H1 (cell line): ENCODE measurements around the gene REG3G. TPM values are rescaled to one million over a fixed set of nuclear protein-coding genes. Genes with fewer than 3 reads are reported as not detected.

Source experiments
- CTCF ChIA-PET: fragments of 300-600 bp; sonication (Branson Sonifier 250); formaldehyde crosslinking; loops from one replicate; lab custom pipeline; 2021; ENCODE audit not compliant: partially characterized antibody; lab: Charles Lee
- POLR2A ChIA-PET: fragments of 300-600 bp; sonication (Branson Sonifier 250); formaldehyde crosslinking; loops from one replicate; lab custom pipeline; 2021; ENCODE audit warnings: inconsistent platforms; ENCODE audit not compliant: partially characterized antibody; lab: Charles Lee
- DNase-seq, 2 experiments: peaks; one replicate each; pipeline versions ENCODE4 v3.0.0 to v3.0.0-alpha.2; 2010 to 2022; ENCODE audit warnings: low spot score in 2 of 2, low read depth in 1 of 2, mixed read lengths in 1 of 2
- FAIRE-seq: peaks from 2 replicates; lab custom pipeline; 2011; peaks lifted over from hg19 to GRCh38; lab: Jason Lieb, UNC
- H2AFZ ChIP-seq: 2 replicates; pipeline ENCODE4 v1.8.1; 2012; ENCODE audit warnings: low read length, inconsistent platforms
- H2AK5ac ChIP-seq: 2 replicates; pipeline ENCODE4 v1.6.1; 2013; ENCODE audit warnings: low read depth, low read length
- H2BK120ac ChIP-seq: replicated peaks from 2 replicates; pipeline ENCODE3; 2013; ENCODE audit warnings: low read depth, low read length, inconsistent platforms
- H2BK12ac ChIP-seq: 2 replicates; pipeline ENCODE4 v1.6.1; 2013; ENCODE audit warnings: low read depth, low read length
- H2BK15ac ChIP-seq: 2 replicates; pipeline ENCODE4 v1.6.1; 2013; ENCODE audit warnings: low read length
- H2BK20ac ChIP-seq: 2 replicates; pipeline ENCODE4 v1.6.1; 2013; ENCODE audit warnings: low read length
- H2BK5ac ChIP-seq: 2 replicates; pipeline ENCODE4 v1.6.1; 2013; ENCODE audit warnings: low read depth, low read length
- H3K14ac ChIP-seq: 2 replicates; pipeline ENCODE4 v1.6.1; 2013; ENCODE audit warnings: inconsistent platforms; ENCODE audit not compliant: insufficient read length
- H3K18ac ChIP-seq: 2 replicates; pipeline ENCODE4 v1.6.1; 2013; ENCODE audit warnings: low read length; ENCODE audit errors: extremely low read depth
- H3K23ac ChIP-seq: 2 replicates; pipeline ENCODE4 v1.6.1; 2013; ENCODE audit warnings: inconsistent platforms; ENCODE audit not compliant: insufficient read length
- H3K23me2 ChIP-seq: 2 replicates; pipeline ENCODE4 v1.6.1; 2013; ENCODE audit warnings: low read depth, low read length
- H3K27ac ChIP-seq: 2 replicates; pipeline ENCODE4 v1.6.1; 2011; ENCODE audit warnings: low read depth, low read length, inconsistent platforms
- H3K27me3 ChIP-seq, 4 experiments: replicated peaks in 1 of 4; 1 replicate in 1 of 4; 2 replicates in 3 of 4; pipeline versions ENCODE4 v1.6.1 to v1.8.1; 2011 to 2013; ENCODE audit warnings: low read length in 3 of 4, mild to moderate bottlenecking in 3 of 4, inconsistent platforms in 2 of 4, mixed read lengths in 2 of 4, moderate library complexity in 1 of 4; ENCODE audit not compliant: control insufficient read depth in 3 of 4, insufficient read depth in 3 of 4; ENCODE audit errors: extremely low read depth in 1 of 4
- H3K36me3 ChIP-seq, 4 experiments: 2 replicates each; pipeline versions ENCODE4 v1.6.1 to v1.8.1; 2011 to 2013; ENCODE audit warnings: mild to moderate bottlenecking in 4 of 4, low read length in 3 of 4, moderate library complexity in 2 of 4, control low read depth in 1 of 4, inconsistent platforms in 1 of 4; ENCODE audit not compliant: insufficient read depth in 4 of 4, control insufficient read depth in 2 of 4
- H3K4ac ChIP-seq: replicated peaks from 2 replicates; pipeline ENCODE3; 2013; ENCODE audit warnings: low read length, low read depth, mixed read lengths, inconsistent platforms; ENCODE audit not compliant: insufficient read length
- H3K4me1 ChIP-seq, 4 experiments: replicated peaks in 1 of 4; 1 replicate in 1 of 4; 2 replicates in 3 of 4; pipeline versions ENCODE4 v1.6.1 to v1.8.1; 2011 to 2013; ENCODE audit warnings: low read length in 3 of 4, inconsistent platforms in 2 of 4, mixed read lengths in 1 of 4; ENCODE audit not compliant: insufficient read depth in 4 of 4, control insufficient read depth in 3 of 4
- H3K4me2 ChIP-seq, 2 experiments: 2 replicates each; pipeline versions ENCODE4 v1.6.1 to v1.8.1; 2011 to 2013; ENCODE audit warnings: low read depth in 2 of 2, low read length in 2 of 2, control low read depth in 1 of 2, inconsistent platforms in 1 of 2, mild to moderate bottlenecking in 1 of 2; ENCODE audit not compliant: insufficient read depth in 1 of 2
- H3K4me3 ChIP-seq, 4 experiments: fragments of 200-600, 300-600 bp in 1 of 4; sonication (generic), shearing (Covaris generic), sonication (Bioruptor Twin) in 1 of 4; 2 replicates each; pipeline versions ENCODE4 v1.5.1 to v1.8.1; 2011 to 2016; ENCODE audit warnings: low read length in 4 of 4, low read depth in 3 of 4, control low read depth in 2 of 4, inconsistent platforms in 2 of 4, mild to moderate bottlenecking in 2 of 4, mixed read lengths in 1 of 4, moderate library complexity in 1 of 4; ENCODE audit not compliant: insufficient read depth in 2 of 4; ENCODE audit errors: extremely low read depth in 1 of 4
- H3K56ac ChIP-seq: replicated peaks from 2 replicates; pipeline ENCODE3; 2013; ENCODE audit warnings: low read depth, mild to moderate bottlenecking, mixed read lengths, low read length, inconsistent platforms; ENCODE audit not compliant: insufficient read length
- H3K79me1 ChIP-seq: 2 replicates; pipeline ENCODE4 v1.6.1; 2013; ENCODE audit warnings: low read depth, low read length, control low read depth
- H3K79me2 ChIP-seq, 2 experiments: 2 replicates each; pipeline versions ENCODE4 v1.6.1 to v1.8.1; 2012 to 2013; ENCODE audit warnings: low read length in 2 of 2, mild to moderate bottlenecking in 2 of 2, inconsistent platforms in 1 of 2; ENCODE audit not compliant: insufficient read depth in 2 of 2, control insufficient read depth in 1 of 2
- H3K9ac ChIP-seq, 4 experiments: replicated peaks in 1 of 4; 1 replicate in 1 of 4; 2 replicates in 3 of 4; pipeline versions ENCODE4 v1.6.1 to v1.8.1; 2011 to 2013; ENCODE audit warnings: low read depth in 3 of 4, low read length in 3 of 4, control low read depth in 2 of 4, mild to moderate bottlenecking in 2 of 4, moderate library complexity in 2 of 4, inconsistent platforms in 1 of 4; ENCODE audit errors: extremely low read depth in 1 of 4
- H3K9me3 ChIP-seq, 2 experiments: 2 replicates each; pipeline versions ENCODE4 v1.6.1 to v1.8.1; 2012 to 2013; ENCODE audit warnings: mild to moderate bottlenecking in 2 of 2, moderate library complexity in 2 of 2, control low read depth in 1 of 2, inconsistent platforms in 1 of 2, low read depth in 1 of 2, low read length in 1 of 2, mixed read lengths in 1 of 2; ENCODE audit not compliant: insufficient read depth in 2 of 2
- H4K20me1 ChIP-seq, 2 experiments: replicated peaks in 1 of 2; 2 replicates each; pipeline versions ENCODE3 to v1.8.1; 2011 to 2013; ENCODE audit warnings: inconsistent platforms in 2 of 2, low read length in 2 of 2, mild to moderate bottlenecking in 1 of 2; ENCODE audit not compliant: insufficient read depth in 2 of 2, control insufficient read depth in 1 of 2
- H4K5ac ChIP-seq: 2 replicates; pipeline ENCODE4 v1.6.1; 2013; ENCODE audit warnings: low read length, low read depth, mixed read lengths, inconsistent platforms; ENCODE audit not compliant: insufficient read length
- H4K8ac ChIP-seq: 2 replicates; pipeline ENCODE4 v1.8.0; 2013; ENCODE audit warnings: mild to moderate bottlenecking, moderate library complexity, low read length, inconsistent platforms; ENCODE audit not compliant: insufficient read depth; ENCODE audit errors: extremely low read depth
- H4K91ac ChIP-seq: replicated peaks from 2 replicates; pipeline ENCODE3; 2013; ENCODE audit warnings: low read length, mixed read lengths, inconsistent platforms; ENCODE audit not compliant: insufficient read length
- BRCA1 ChIP-seq: IDR thresholded peaks from 2 replicates; pipeline ENCODE4 v1.6.1; 2012; ENCODE audit warnings: low read depth, low read length, improper control_type of control experiment
- CHD1 ChIP-seq: IDR thresholded peaks from 2 replicates; pipeline ENCODE4 v1.6.1; 2012; ENCODE audit warnings: low read depth, low read length, improper control_type of control experiment
- CREB1 ChIP-seq: IDR thresholded peaks from 2 replicates; pipeline ENCODE4 v1.6.1; 2012; ENCODE audit warnings: inconsistent platforms
- KDM4A ChIP-seq: IDR thresholded peaks from one replicate; pipeline ENCODE4 v1.7.1; 2012; ENCODE audit warnings: low read depth, mild to moderate bottlenecking, moderate library complexity, low read length, inconsistent platforms; ENCODE audit not compliant: severe bottlenecking
- NRF1 ChIP-seq: IDR thresholded peaks from 2 replicates; pipeline ENCODE4 v1.6.1; 2011; ENCODE audit warnings: mild to moderate bottlenecking, low read depth, low read length, improper control_type of control experiment
- RAD21 ChIP-seq, 2 experiments: IDR thresholded peaks in 1 of 2; conservative IDR thresholded peaks in 1 of 2; 2 replicates each; pipeline ENCODE4 v1.6.1; 2011; ENCODE audit warnings: low read depth in 2 of 2, low read length in 2 of 2, improper control_type of control experiment in 1 of 2, inconsistent platforms in 1 of 2, mild to moderate bottlenecking in 1 of 2, moderate library complexity in 1 of 2
- SRF ChIP-seq: IDR thresholded peaks from 2 replicates; pipeline ENCODE4 v1.6.1; 2011; ENCODE audit warnings: mild to moderate bottlenecking, low read depth, low read length, moderate library complexity
- SUZ12 ChIP-seq: fragments of 200-600 bp; sonication (generic); IDR thresholded peaks from 2 replicates; pipeline ENCODE4 v1.6.1; 2012; ENCODE audit warnings: mild to moderate bottlenecking, inconsistent platforms, low read length, moderate library complexity, mixed read lengths
- WGBS, 2 experiments: shearing (Covaris generic) in 1 of 2; methylation state at CpG; one replicate each; pipeline versions ENCODE4 v1.1.6 to v1.1.7; 2013 to 2015; ENCODE audit warnings: low lambda C conversion rate in 2 of 2, mixed read lengths in 2 of 2, inconsistent platforms in 1 of 2, low coverage in 1 of 2, missing lambda C conversion rate in 1 of 2; ENCODE audit not compliant: insufficient replicate concordance in 2 of 2, insufficient coverage in 1 of 2, insufficient read length in 1 of 2; ENCODE audit errors: extremely low coverage in 1 of 2, missing lambda C conversion rate in 1 of 2; 5-methylcytosine and 5-hydroxymethylcytosine counted together
- polyA plus RNA-seq, 7 experiments: library from polyadenylated mRNA; depleted of rRNA in 3 of 7; stranded (reverse) in 5 of 7; unstranded in 2 of 7; fragments of >200 nt in 5 of 7; fragments of 200-250 nt in 2 of 7; gene quantifications; 1 replicate in 5 of 7; 2 replicates in 1 of 7; 4 replicates in 1 of 7; pipeline versions ENCODE4 v1.2.1 to v1.2.3, GENCODE V29; 2011 to 2013; ENCODE audit warnings: missing spikeins in 2 of 7, mixed read lengths in 2 of 7
- total RNA-seq: library from RNA; stranded (reverse); fragmentation: NEBNext Ultra II Directional; extraction: Animal tissue kit (Norgen Biotek cat#: 25700); gene quantifications from 2 replicates; pipeline ENCODE4 v1.2.1, GENCODE V29; 2021
- TF ChIP-seq, protein P1 (sequence below), 3 experiments: IDR thresholded peaks; 1 replicate in 2 of 3; 2 replicates in 1 of 3; pipeline versions ENCODE4 v1.5.1 to v1.6.1; 2011; ENCODE audit warnings: low read length in 3 of 3, mild to moderate bottlenecking in 3 of 3, inconsistent platforms in 2 of 3, low read depth in 1 of 3, moderate library complexity in 1 of 3; ENCODE audit not compliant: insufficient read depth in 1 of 3; ENCODE audit errors: control extremely low read depth in 1 of 3

The REG3G gene
- total and polyA plus RNA-seq, 2 of the 8 experiments (the other 6 are each of a cell fraction or from before 2014, with no cell fraction given), result not detected

DNA sequence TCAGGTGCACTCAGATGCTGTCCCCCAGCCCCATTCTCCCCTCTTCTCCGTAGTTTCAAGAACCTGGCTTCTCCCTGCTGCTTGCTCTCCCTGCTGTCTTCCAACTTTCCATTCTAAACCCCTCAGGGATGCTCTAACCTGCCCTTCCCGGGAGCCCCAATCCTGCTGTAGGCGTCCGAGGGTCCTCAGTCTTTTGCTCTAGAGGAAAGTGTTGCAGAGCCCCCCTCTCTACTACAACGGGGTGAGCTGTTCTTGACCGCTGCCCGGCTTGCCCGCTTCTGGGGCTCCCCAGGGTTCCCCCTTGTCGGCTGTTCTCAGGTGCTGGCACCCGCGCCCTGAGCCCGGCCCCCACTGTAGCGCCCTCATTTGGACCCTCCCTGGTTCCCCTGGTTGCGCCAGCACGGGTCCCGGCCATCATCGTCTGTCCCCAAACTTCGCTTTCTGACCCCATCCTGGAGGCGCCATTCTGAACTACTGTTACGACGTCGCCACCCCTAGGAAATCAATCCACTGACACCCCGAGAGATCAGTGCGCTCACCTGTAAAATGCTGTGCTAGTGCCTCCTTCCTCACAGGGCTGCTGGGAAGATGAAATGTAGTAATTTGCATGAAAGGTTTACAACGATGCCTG lies 31.9 kb upstream of the REG3G start:
- Histone ChIP-seq H3K9me3 (no peaks in the 10 kb centered on the region), H3K79me1 (no peaks in the 10 kb centered on the region), H4K91ac (no peak overlapping the region), H2BK12ac (no peak overlapping the region), H2BK120ac (no peak overlapping the region), H3K4me3 (peak overlapping the region; percentile 33 to 65 (median 58); a peak in 7 of 8 replicates), H2BK5ac (no peak overlapping the region), H3K14ac (no peak overlapping the region), H3K9ac (no peak overlapping the region), H2BK20ac (no peak overlapping the region), H3K18ac (no peak overlapping the region), H2AK5ac (no peak overlapping the region), H4K5ac (no peak overlapping the region), H3K79me2 (no peaks in the 10 kb centered on the region), H3K27ac (no peak overlapping the region), H2AFZ (peak overlapping the region; percentile 84), H3K23ac (no peak overlapping the region), H2BK15ac (no peak overlapping the region), H4K20me1 (no peaks in the 10 kb centered on the region), H3K4me1 (no peaks in the 10 kb centered on the region), H3K4ac (no peak overlapping the region), H3K27me3 (peaks cover 10 to 29% (median 26%) of the 10 kb centered on the region in 4 experiments), H4K8ac (no peak overlapping the region), H3K23me2 (peaks cover 10% of the 10 kb centered on the region), H3K4me2 (peak overlapping the region; percentile 93 to 98), H3K56ac (no peak overlapping the region), H3K36me3 (no peaks in the 10 kb centered on the region)
- ChIA-PET CTCF (interaction anchor here (0.9 to 8.1 kb wide), 5 partner anchors 13 to 132 kb away, joined by 3 to 67 read pairs (median 4); no protein-coding TSS in a partner anchor), POLR2A (no interaction called here)
- FAIRE-seq (no peak), DNase-seq (peak in 1 of 2 experiments; percentile 67)
- WGBS, 2 experiments, result 23% methylated on average over 19 of the region's 25 CpGs; no CpG with 5 or more reads in 1 of the 2 experiments
- TF ChIP-seq, protein P1, sequence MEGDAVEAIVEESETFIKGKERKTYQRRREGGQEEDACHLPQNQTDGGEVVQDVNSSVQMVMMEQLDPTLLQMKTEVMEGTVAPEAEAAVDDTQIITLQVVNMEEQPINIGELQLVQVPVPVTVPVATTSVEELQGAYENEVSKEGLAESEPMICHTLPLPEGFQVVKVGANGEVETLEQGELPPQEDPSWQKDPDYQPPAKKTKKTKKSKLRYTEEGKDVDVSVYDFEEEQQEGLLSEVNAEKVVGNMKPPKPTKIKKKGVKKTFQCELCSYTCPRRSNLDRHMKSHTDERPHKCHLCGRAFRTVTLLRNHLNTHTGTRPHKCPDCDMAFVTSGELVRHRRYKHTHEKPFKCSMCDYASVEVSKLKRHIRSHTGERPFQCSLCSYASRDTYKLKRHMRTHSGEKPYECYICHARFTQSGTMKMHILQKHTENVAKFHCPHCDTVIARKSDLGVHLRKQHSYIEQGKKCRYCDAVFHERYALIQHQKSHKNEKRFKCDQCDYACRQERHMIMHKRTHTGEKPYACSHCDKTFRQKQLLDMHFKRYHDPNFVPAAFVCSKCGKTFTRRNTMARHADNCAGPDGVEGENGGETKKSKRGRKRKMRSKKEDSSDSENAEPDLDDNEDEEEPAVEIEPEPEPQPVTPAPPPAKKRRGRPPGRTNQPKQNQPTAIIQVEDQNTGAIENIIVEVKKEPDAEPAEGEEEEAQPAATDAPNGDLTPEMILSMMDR (IDR thresholded peaks at IDR 0.05; ENCODE audit: control extremely low read depth in 1 of 3, insufficient read depth in 1 of 3, low read depth in 1 of 3, low read length in 3 of 3), result peak; percentile 3; a peak in 2 of 4 replicates
- TF ChIP-seq BRCA1 (no peak), CREB1 (no peak), NRF1 (no peak), RAD21 (IDR thresholded peaks at IDR 0.05 in 1 of 2, conservative IDR thresholded peaks at IDR 0.05 in 1 of 2; ENCODE audit: low read depth in 2 of 2, low read length in 2 of 2) (peak; percentile 9 to 31; a peak in 2 of 4 replicates), CHD1 (no peak), KDM4A (peak; percentile 17), SUZ12 (peak; percentile 55; the same call in 1 of the 2 replicates), SRF (no peak)
